ENCODE measurements around the gene PHPT1. TPM values are rescaled to one million over a fixed set of nuclear protein-coding genes. Genes with fewer than 3 reads are reported as not detected.
"Not testable (repeated sequence)": the region's sequence is repeated elsewhere in the genome, so short reads cannot be mapped to it uniquely, and the experiment has no call there.

Gene PHPT1
- total RNA-seq, 1 experiment from 2014 or later, result 94.7 TPM

DNA sequence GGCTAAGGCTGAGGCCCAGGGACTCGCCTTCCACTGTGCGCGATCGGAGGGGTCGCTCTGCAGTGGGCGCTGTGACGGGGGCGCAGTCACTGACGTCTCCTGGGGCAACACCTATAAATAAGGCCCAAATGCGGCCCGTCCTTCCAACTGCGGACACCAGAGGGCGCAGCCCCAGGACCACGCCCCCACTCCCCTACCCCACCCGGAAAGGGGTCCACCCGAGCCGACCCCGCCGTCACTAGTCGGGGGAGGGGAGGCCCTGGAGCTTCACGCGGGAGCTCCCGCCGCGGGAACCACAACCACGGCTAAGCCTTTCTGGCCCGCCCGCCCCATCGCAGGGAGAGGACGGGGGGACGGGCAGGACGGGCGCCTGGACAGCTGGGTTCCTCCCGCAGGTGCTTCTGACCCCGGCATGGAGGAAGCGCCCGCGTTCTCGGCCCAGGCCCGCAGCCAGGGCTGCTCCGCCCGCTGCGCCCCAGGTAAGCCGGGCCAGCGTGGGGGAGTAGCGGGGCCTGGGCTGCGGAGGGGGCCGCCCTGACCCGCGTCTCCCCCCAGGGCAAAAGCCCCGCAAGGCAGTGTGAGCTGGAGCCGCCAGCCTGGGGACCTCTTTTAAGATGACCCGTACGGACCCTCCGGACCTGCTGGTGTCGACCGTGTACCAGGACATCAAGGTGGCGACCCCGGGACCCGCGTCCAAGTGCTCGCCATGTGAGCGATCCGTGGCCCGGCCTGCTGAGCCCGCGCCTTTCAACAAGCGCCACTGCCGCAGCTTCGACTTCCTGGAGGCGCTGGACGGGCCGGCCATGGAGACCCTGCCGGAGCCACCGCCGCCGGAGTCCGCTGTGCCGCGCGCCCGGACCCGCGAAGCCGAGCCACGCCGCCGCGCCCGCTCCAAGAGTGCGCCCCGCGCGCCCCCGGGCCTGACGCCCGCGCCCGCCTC is 5.1 kb upstream of the PHPT1 start:
- POLR2A ChIA-PET (ENCODE audit: low non-redundant PET); H3K27ac ChIP-seq (ENCODE audit: low read depth, low read length, poor library complexity, severe bottlenecking); H3K4me3 ChIP-seq (ENCODE audit: low read depth, low read length, poor library complexity, severe bottlenecking); H3K36me3 ChIP-seq (ENCODE audit: insufficient read depth, low read length, poor library complexity, severe bottlenecking); BruUV-seq (replicated peaks); H3K9me3 ChIP-seq (ENCODE audit: low read depth, low read length, poor library complexity, severe bottlenecking); H3K27me3 ChIP-seq (replicated peaks; ENCODE audit: insufficient read depth, low read depth, low read length, poor library complexity): not testable (repeated sequence)
- H3K4me1 ChIP-seq (ENCODE audit: insufficient read depth, low read length, poor library complexity, severe bottlenecking), result peaks cover 32% of the 10 kb centered on the region
- intact Hi-C loops (cut with micrococcal nuclease; ENCODE audit: unreplicated experiment), result loop anchor here (5.0 kb wide), 1 partner anchor 42 kb away; no protein-coding TSS in a partner anchor
- CTCF ChIA-PET, result interaction anchor here (0.6 to 0.7 kb wide), 2 partner anchors 51 to 79 kb away, joined by 3 to 5 read pairs; no protein-coding TSS in a partner anchor
- TF ChIP-seq, protein P1, sequence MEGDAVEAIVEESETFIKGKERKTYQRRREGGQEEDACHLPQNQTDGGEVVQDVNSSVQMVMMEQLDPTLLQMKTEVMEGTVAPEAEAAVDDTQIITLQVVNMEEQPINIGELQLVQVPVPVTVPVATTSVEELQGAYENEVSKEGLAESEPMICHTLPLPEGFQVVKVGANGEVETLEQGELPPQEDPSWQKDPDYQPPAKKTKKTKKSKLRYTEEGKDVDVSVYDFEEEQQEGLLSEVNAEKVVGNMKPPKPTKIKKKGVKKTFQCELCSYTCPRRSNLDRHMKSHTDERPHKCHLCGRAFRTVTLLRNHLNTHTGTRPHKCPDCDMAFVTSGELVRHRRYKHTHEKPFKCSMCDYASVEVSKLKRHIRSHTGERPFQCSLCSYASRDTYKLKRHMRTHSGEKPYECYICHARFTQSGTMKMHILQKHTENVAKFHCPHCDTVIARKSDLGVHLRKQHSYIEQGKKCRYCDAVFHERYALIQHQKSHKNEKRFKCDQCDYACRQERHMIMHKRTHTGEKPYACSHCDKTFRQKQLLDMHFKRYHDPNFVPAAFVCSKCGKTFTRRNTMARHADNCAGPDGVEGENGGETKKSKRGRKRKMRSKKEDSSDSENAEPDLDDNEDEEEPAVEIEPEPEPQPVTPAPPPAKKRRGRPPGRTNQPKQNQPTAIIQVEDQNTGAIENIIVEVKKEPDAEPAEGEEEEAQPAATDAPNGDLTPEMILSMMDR (conservative IDR thresholded peaks at IDR 0.05; ENCODE audit: low read depth, low read length), result peak; percentile 64
- DNase-seq (ENCODE audit: low spot score), result peak; percentile 52

DNA sequence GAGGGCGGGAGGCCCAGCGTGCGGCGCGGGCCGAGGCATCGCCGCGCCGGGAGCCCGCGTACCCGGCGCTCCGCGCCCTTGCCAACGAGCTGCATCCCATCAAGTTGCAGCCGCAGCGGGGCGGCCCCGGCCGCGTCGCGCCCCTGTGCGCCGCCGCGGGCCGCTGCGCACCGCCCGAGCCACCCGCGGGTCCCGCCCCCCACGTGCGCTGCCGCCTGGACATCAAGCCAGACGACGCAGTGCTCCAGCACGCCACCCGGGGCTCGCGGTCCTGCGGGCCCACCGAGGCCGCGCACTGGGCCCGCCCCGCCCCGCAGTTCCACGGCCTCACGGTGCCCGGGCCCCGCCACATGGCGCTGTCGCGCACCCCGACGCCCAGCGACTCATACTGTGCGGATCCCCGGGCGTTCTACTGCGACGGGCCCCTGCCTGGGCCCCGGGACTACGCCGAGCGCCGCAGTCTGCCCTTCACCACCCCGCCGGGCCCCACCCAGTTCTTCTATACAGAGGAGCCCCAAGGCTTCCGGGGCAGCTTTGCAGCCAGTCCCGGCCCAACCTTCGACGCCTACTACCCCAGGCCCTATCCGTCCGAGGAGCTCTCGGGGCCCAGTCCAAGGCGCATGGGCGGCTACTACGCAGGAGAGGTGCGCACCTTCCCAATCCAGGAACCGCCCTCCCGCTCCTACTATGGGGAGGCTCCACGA is 4.3 kb upstream of the PHPT1 start:
- no TSS peak for BruUV-seq (replicated peaks)
- intact Hi-C loops (cut with micrococcal nuclease; ENCODE audit: unreplicated experiment), result loop anchor here (5.0 kb wide), 1 partner anchor 43 kb away; no protein-coding TSS in a partner anchor
- Histone ChIP-seq H3K36me3 (ENCODE audit: insufficient read depth, low read length, poor library complexity, severe bottlenecking) (peaks cover under 1% of the 10 kb centered on the region), H3K9me3 (ENCODE audit: low read depth, low read length, poor library complexity, severe bottlenecking) (no peaks in the 10 kb centered on the region), H3K27me3 (replicated peaks; ENCODE audit: insufficient read depth, low read depth, low read length, poor library complexity) (no peaks in the 10 kb centered on the region), H3K27ac (ENCODE audit: low read depth, low read length, poor library complexity, severe bottlenecking) (no peak overlapping the region), H3K4me1 (ENCODE audit: insufficient read depth, low read length, poor library complexity, severe bottlenecking) (peaks cover 32% of the 10 kb centered on the region), H3K4me3 (ENCODE audit: low read depth, low read length, poor library complexity, severe bottlenecking) (no peak overlapping the region)
- DNase-seq (ENCODE audit: low spot score), result no peak
- TF ChIP-seq, protein P1 (conservative IDR thresholded peaks at IDR 0.05; ENCODE audit: low read depth, low read length), result no peak
- no peak for TF ChIP-seq EZH2 (IDR thresholded peaks at IDR 0.05; ENCODE audit: borderline replicate concordance, low read depth, low read length, poor library complexity, severe bottlenecking)
- CTCF ChIA-PET, result no interaction called here
- POLR2A ChIA-PET (ENCODE audit: low non-redundant PET), result no interaction called here

DNA sequence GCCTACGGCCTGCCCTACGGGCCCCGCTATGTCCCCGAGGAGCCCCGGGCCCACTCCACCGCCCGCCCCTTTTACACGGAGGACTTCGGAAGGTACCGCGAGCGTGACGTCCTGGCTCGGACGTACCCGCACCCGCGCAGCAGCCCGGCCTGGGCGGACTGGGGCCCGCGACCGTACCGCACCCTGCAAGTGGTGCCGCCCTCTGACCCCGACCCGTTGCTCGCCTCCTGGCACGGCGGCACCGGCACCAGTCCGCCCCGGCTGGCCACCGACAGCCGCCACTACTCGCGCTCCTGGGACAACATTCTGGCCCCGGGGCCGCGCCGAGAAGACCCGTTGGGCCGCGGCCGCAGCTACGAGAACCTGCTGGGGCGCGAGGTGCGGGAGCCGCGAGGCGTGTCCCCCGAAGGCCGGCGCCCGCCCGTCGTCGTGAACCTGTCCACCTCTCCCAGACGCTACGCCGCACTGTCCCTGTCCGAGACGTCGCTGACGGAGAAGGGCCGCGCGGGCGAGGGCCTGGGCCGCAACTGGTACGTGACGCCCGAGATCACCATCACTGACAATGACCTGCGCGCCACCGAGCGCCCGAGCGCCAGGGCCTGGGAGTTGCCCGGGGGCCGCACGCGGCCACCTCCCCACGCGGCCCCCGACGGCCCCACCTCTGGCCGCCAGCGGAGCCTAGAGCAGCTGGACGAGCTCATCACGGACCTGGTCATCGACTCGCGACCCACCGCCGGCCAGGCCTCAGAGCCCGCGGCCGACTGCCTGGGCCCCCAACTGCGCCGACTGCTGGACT is 3.5 kb upstream of the PHPT1 start:
- ChIA-PET POLR2A (ENCODE audit: low non-redundant PET) (no interaction called here), CTCF (no interaction called here)
- Histone ChIP-seq H3K36me3 (ENCODE audit: insufficient read depth, low read length, poor library complexity, severe bottlenecking) (no peaks in the 10 kb centered on the region), H3K9me3 (ENCODE audit: low read depth, low read length, poor library complexity, severe bottlenecking) (no peaks in the 10 kb centered on the region), H3K4me3 (ENCODE audit: low read depth, low read length, poor library complexity, severe bottlenecking) (no peak overlapping the region), H3K27me3 (replicated peaks; ENCODE audit: insufficient read depth, low read depth, low read length, poor library complexity) (no peaks in the 10 kb centered on the region), H3K27ac (ENCODE audit: low read depth, low read length, poor library complexity, severe bottlenecking) (no peak overlapping the region), H3K4me1 (ENCODE audit: insufficient read depth, low read length, poor library complexity, severe bottlenecking) (peaks cover 30% of the 10 kb centered on the region)
- DNase-seq (ENCODE audit: low spot score), result no peak
- intact Hi-C loops (cut with micrococcal nuclease; ENCODE audit: unreplicated experiment), result no loop called here
- no peak for TF ChIP-seq EZH2 (IDR thresholded peaks at IDR 0.05; ENCODE audit: borderline replicate concordance, low read depth, low read length, poor library complexity, severe bottlenecking)
- TF ChIP-seq, protein P1 (conservative IDR thresholded peaks at IDR 0.05; ENCODE audit: low read depth, low read length), result no peak
- no TSS peak for BruUV-seq (replicated peaks)
